HepG2 (cell line): ENCODE data around the gene IGIP. TPM values are rescaled to one million over a fixed set of nuclear protein-coding genes. Genes with fewer than 3 reads are reported as not detected.

Experiments used
- GPN1 ChIP-seq: sonication (generic); formaldehyde crosslinking; IDR thresholded peaks from 2 replicates; pipeline ENCODE4 v1.5.1; 2020; ENCODE audit warnings: missing genetic modification reagents, borderline replicate concordance
- KDM3A ChIP-seq: IDR thresholded peaks from 2 replicates; pipeline ENCODE4 v1.6.1; 2018; ENCODE audit warnings: low read depth, missing compliant biosample characterization
- PHF20 ChIP-seq: sonication (generic); formaldehyde crosslinking; IDR thresholded peaks from 2 replicates; pipeline ENCODE4 v1.5.0; 2020; ENCODE audit warnings: mild to moderate bottlenecking, missing genetic modification reagents
- RAD51 ChIP-seq: fragments of 450-650 bp; IDR thresholded peaks from 2 replicates; pipeline ENCODE4 v1.6.1; 2016; ENCODE audit warnings: borderline replicate concordance
- REL ChIP-seq: sonication (generic); formaldehyde crosslinking; conservative IDR thresholded peaks from 2 replicates; pipeline ENCODE4 v1.8.0; 2022; ENCODE audit warnings: mild to moderate bottlenecking, missing genetic modification reagents, moderate library complexity
- RXRA ChIP-seq: sonication (generic); formaldehyde crosslinking; IDR thresholded peaks from 2 replicates; pipeline ENCODE4 v1.5.1; 2020; ENCODE audit warnings: missing genetic modification reagents
- SRSF4 ChIP-seq: fragments of 200-400 bp; formaldehyde crosslinking; IDR thresholded peaks from one replicate; pipeline ENCODE4 v1.6.1; 2018; ENCODE audit warnings: mild to moderate bottlenecking, low read depth, low read length, moderate library complexity; ENCODE audit not compliant: poor library complexity, severe bottlenecking
- TAF1 ChIP-seq: sonication (generic); formaldehyde crosslinking; IDR thresholded peaks from 2 replicates; pipeline ENCODE4 v1.4.0; 2020; ENCODE audit warnings: missing genetic modification reagents
- ZBTB3 ChIP-seq: sonication (generic); formaldehyde crosslinking; IDR thresholded peaks from 2 replicates; pipeline ENCODE4 v1.4.0; 2020; ENCODE audit warnings: low read depth, mild to moderate bottlenecking, moderate library complexity, missing genetic modification reagents, borderline replicate concordance
- ZFP37 ChIP-seq: sonication (generic); formaldehyde crosslinking; IDR thresholded peaks from 2 replicates; pipeline ENCODE4 v1.4.0; 2020; ENCODE audit warnings: missing genetic modification reagents, borderline replicate concordance
- ZNF335 ChIP-seq: sonication (generic); formaldehyde crosslinking; IDR thresholded peaks from 2 replicates; pipeline ENCODE4 v1.4.0; 2020; ENCODE audit warnings: missing genetic modification reagents
- ZNF562 ChIP-seq: sonication (generic); formaldehyde crosslinking; IDR thresholded peaks from 2 replicates; pipeline ENCODE4 v1.8.0; 2022; ENCODE audit warnings: missing genetic modification reagents, borderline replicate concordance
- ZNF644 ChIP-seq: IDR thresholded peaks from 2 replicates; pipeline ENCODE4 v1.6.1; 2016; ENCODE audit warnings: low read depth
- ZNF672 ChIP-seq: sonication (generic); formaldehyde crosslinking; IDR thresholded peaks from 2 replicates; pipeline ENCODE4 v1.8.1; 2022; ENCODE audit warnings: missing genetic modification reagents
- ZNF781 ChIP-seq: sonication (generic); formaldehyde crosslinking; IDR thresholded peaks from 2 replicates; pipeline ENCODE4 v1.5.1; 2020; ENCODE audit warnings: borderline replicate concordance, mild to moderate bottlenecking, missing genetic modification reagents; ENCODE audit errors: not compliant biosample characterization
- ZSCAN31 ChIP-seq: sonication (generic); formaldehyde crosslinking; IDR thresholded peaks from 2 replicates; pipeline ENCODE4 v1.5.0; 2020; ENCODE audit warnings: low read depth, mild to moderate bottlenecking, missing genetic modification reagents
- polyA plus RNA-seq, 8 experiments: library from polyadenylated mRNA; depleted of rRNA in 3 of 8; stranded (reverse) in 7 of 8; unstranded in 1 of 8; fragments of >200 nt; fragmentation: Illumina TruSeq in 4 of 8; extraction: Trizol in 4 of 8; gene quantifications; 2 replicates each; pipeline versions ENCODE4 v1.2.1 to v1.2.3, GENCODE V29; 2011 to 2016; ENCODE audit warnings: low read depth in 4 of 8, missing spikeins in 1 of 8, mixed read lengths in 1 of 8; ENCODE audit not compliant: insufficient read depth in 1 of 8
- total RNA-seq, 5 experiments: library from RNA; depleted of rRNA; stranded (reverse); fragments of >200 nt; fragmentation: Illumina TruSeq; extraction: Trizol; gene quantifications; 2 replicates each; pipeline ENCODE4 v1.2.3, GENCODE V29; 2016; ENCODE audit warnings: low read depth in 1 of 5
- TF ChIP-seq, protein P1 (sequence below): sonication (generic); formaldehyde crosslinking; IDR thresholded peaks from 2 replicates; pipeline ENCODE4 v1.4.0; 2020; ENCODE audit warnings: missing genetic modification reagents
- TF ChIP-seq, protein P2 (sequence below): sonication (generic); formaldehyde crosslinking; IDR thresholded peaks from 2 replicates; pipeline ENCODE4 v1.4.0; 2020; ENCODE audit warnings: missing genetic modification reagents
- TF ChIP-seq, protein P3 (sequence below): sonication (generic); formaldehyde crosslinking; IDR thresholded peaks from 2 replicates; pipeline ENCODE4 v1.8.1; 2023; ENCODE audit warnings: mild to moderate bottlenecking, moderate library complexity, missing genetic modification reagents

IGIP gene
- total and polyA plus RNA-seq, 2 of the 13 experiments (the other 11 are each of a cell fraction or from before 2014, with no cell fraction given) = 1.7 to 2.1 TPM

DNA sequence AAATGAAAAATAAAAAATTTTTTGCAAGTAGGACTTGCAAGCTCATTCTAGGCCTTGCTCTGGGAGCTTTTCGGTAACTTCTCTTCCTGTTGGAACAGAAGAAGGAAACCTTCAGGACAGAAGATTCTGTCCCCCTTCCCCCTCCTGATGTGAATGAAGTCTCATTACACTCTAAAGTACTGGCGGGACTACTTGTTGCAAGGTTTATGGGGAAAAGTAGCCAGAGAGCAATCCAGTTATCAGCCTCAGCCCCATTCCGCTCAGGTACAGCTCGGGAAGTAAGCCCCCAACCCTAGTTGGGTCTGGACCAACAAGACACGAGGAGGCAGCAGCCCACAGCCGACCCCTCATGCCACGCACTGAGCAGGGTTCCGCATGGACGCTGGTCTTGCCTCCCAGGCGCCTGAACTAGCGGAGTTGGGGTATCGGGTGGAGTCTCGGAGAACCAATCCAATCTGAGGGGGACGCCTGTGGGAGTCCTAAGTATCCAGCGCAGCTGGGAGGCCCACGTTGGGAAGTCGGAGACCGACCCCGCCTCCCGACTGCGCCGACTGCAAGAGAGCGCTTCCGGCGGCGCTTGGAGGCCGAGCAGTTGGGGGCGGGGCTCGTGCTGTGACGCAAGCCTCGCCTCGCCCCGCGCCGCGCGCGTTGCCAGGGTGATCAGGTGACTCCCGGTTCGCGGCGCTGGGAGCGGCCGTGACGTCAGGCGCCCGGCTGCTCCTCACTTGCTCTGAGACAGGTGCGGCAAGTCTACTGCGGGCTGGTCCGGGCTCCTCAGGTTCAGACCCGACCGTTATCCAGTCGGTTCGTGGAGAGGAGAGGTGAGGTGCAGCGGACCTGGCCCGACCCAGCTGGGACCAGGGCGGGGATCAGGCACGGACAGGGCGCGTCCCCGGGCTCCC lies 49.0 kb downstream of the IGIP start, which contains the start of gene CYSTM1 (continued):
- TF ChIP-seq ZFP37 (CRISPR knock-in tag) = no peak; the same call in 1 of the 2 replicates
- peak; percentile 44; the same call in 1 of the 2 replicates for TF ChIP-seq ZSCAN31 (CRISPR knock-in tag)
- no peak; the same call in 1 of the 2 replicates for TF ChIP-seq REL (CRISPR knock-in tag)
- peak; percentile 53; the same call in 1 of the 2 replicates for TF ChIP-seq KDM3A (CRISPR knock-in tag)
- TF ChIP-seq ZNF672 = no peak
- TF ChIP-seq, protein P1, sequence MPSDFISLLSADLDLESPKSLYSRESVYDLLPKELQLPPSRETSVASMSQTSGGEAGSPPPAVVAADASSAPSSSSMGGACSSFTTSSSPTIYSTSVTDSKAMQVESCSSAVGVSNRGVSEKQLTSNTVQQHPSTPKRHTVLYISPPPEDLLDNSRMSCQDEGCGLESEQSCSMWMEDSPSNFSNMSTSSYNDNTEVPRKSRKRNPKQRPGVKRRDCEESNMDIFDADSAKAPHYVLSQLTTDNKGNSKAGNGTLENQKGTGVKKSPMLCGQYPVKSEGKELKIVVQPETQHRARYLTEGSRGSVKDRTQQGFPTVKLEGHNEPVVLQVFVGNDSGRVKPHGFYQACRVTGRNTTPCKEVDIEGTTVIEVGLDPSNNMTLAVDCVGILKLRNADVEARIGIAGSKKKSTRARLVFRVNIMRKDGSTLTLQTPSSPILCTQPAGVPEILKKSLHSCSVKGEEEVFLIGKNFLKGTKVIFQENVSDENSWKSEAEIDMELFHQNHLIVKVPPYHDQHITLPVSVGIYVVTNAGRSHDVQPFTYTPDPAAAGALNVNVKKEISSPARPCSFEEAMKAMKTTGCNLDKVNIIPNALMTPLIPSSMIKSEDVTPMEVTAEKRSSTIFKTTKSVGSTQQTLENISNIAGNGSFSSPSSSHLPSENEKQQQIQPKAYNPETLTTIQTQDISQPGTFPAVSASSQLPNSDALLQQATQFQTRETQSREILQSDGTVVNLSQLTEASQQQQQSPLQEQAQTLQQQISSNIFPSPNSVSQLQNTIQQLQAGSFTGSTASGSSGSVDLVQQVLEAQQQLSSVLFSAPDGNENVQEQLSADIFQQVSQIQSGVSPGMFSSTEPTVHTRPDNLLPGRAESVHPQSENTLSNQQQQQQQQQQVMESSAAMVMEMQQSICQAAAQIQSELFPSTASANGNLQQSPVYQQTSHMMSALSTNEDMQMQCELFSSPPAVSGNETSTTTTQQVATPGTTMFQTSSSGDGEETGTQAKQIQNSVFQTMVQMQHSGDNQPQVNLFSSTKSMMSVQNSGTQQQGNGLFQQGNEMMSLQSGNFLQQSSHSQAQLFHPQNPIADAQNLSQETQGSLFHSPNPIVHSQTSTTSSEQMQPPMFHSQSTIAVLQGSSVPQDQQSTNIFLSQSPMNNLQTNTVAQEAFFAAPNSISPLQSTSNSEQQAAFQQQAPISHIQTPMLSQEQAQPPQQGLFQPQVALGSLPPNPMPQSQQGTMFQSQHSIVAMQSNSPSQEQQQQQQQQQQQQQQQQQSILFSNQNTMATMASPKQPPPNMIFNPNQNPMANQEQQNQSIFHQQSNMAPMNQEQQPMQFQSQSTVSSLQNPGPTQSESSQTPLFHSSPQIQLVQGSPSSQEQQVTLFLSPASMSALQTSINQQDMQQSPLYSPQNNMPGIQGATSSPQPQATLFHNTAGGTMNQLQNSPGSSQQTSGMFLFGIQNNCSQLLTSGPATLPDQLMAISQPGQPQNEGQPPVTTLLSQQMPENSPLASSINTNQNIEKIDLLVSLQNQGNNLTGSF = no peak
- TF ChIP-seq SRSF4 = no peak
- no peak for TF ChIP-seq GPN1
- no peak; the same call in 1 of the 2 replicates for TF ChIP-seq RXRA (CRISPR knock-in tag)
- no peak for TF ChIP-seq RAD51
- no peak for TF ChIP-seq ZNF781 (CRISPR knock-in tag)
- peak; percentile 67 for TF ChIP-seq PHF20 (CRISPR knock-in tag)
- TF ChIP-seq, protein P2, sequence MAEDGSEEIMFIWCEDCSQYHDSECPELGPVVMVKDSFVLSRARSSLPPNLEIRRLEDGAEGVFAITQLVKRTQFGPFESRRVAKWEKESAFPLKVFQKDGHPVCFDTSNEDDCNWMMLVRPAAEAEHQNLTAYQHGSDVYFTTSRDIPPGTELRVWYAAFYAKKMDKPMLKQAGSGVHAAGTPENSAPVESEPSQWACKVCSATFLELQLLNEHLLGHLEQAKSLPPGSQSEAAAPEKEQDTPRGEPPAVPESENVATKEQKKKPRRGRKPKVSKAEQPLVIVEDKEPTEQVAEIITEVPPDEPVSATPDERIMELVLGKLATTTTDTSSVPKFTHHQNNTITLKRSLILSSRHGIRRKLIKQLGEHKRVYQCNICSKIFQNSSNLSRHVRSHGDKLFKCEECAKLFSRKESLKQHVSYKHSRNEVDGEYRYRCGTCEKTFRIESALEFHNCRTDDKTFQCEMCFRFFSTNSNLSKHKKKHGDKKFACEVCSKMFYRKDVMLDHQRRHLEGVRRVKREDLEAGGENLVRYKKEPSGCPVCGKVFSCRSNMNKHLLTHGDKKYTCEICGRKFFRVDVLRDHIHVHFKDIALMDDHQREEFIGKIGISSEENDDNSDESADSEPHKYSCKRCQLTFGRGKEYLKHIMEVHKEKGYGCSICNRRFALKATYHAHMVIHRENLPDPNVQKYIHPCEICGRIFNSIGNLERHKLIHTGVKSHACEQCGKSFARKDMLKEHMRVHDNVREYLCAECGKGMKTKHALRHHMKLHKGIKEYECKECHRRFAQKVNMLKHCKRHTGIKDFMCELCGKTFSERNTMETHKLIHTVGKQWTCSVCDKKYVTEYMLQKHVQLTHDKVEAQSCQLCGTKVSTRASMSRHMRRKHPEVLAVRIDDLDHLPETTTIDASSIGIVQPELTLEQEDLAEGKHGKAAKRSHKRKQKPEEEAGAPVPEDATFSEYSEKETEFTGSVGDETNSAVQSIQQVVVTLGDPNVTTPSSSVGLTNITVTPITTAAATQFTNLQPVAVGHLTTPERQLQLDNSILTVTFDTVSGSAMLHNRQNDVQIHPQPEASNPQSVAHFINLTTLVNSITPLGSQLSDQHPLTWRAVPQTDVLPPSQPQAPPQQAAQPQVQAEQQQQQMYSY = no peak; the same call in 1 of the 2 replicates
- TF ChIP-seq ZNF335 (CRISPR knock-in tag) = no peak
- peak; percentile 78; the same call in 1 of the 2 replicates for TF ChIP-seq TAF1
- no peak for TF ChIP-seq ZNF562 (CRISPR knock-in tag)
- TF ChIP-seq ZBTB3 (CRISPR knock-in tag) = no peak
- TF ChIP-seq, protein P3, sequence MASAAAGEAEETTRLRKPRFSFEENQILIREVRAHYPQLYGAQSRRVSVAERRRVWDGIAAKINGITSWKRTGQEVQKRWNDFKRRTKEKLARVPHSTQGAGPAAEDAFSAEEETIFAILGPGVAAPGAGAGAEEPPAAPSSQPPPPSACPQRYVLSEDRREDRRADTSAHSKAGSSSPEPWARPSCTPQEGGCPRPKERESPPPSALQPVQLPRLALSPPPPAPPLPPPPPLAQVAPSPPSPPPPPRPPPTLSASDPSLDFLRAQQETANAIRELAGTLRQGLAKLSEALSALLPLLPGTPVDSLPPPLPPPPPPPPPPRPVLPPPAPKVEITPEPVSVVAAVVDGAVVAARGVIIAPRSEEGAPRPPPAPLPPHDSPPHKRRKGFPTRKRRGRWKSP (CRISPR knock-in tag) = peak; percentile 90
- TF ChIP-seq ZNF644 (CRISPR knock-in tag) = no peak
